Neural progenitor cell (in vitro differentiated cells): ENCODE data around the gene CPM.

Experiments used
- CTCF ChIP-seq: fragments of 200-600 bp; sonication (generic); IDR thresholded peaks from 2 replicates; pipeline ENCODE4 v1.5.1; 2017; ENCODE audit warnings: antibody characterized with exemption, mild to moderate bottlenecking
- EZH2phosphoT487 ChIP-seq: fragments of 200-600 bp; sonication (generic); IDR thresholded peaks from 2 replicates; pipeline ENCODE4 v1.6.1; 2017; ENCODE audit warnings: antibody characterized with exemption

- TF ChIP-seq CTCF (no peak), EZH2phosphoT487 (no peak)
Measured at GRCh38 chr12:68838046-68838886, 94.7 kb downstream of the CPM start.
